Smooth muscle cell (in vitro differentiated cells): ENCODE data around the gene C1QTNF9B. TPM values are rescaled to one million over a fixed set of nuclear protein-coding genes. Genes with fewer than 3 reads are reported as not detected.
A peak's percentile ranks its signal among the peaks of the same experiment; 100 is the strongest.

ENCODE experiments used
- DNase-seq: peaks from one replicate; lab custom pipeline; 2025; ENCODE audit not compliant: unreplicated experiment; lab: John Stamatoyannopoulos, UW
- H2AFZ ChIP-seq: fragments of 200-600 bp; sonication (generic); 2 replicates; pipeline ENCODE4 v1.6.0; 2016; ENCODE audit warnings: antibody characterized with exemption, low read depth, mild to moderate bottlenecking
- H3F3A ChIP-seq: fragments of 200-600 bp; sonication (generic); 2 replicates; pipeline ENCODE4 v1.6.0; 2017; ENCODE audit warnings: antibody characterized with exemption, low read depth
- H3K27ac ChIP-seq: fragments of 200-600 bp; sonication (generic); 2 replicates; pipeline ENCODE4 v1.5.1; 2016; ENCODE audit warnings: low read depth, mild to moderate bottlenecking
- H3K27me3 ChIP-seq: fragments of 200-600 bp; sonication (generic); 2 replicates; pipeline ENCODE4 v1.6.1; 2016; ENCODE audit warnings: low read depth, mild to moderate bottlenecking
- H3K36me3 ChIP-seq: fragments of 200-600 bp; sonication (generic); 2 replicates; pipeline ENCODE4 v1.5.1; 2016; ENCODE audit warnings: low read depth
- H3K4me1 ChIP-seq: fragments of 200-600 bp; sonication (generic); 2 replicates; pipeline ENCODE4 v1.5.1; 2016; ENCODE audit warnings: low read depth
- H3K4me2 ChIP-seq: fragments of 200-600 bp; sonication (generic); 2 replicates; pipeline ENCODE4 v1.6.0; 2016; ENCODE audit warnings: mild to moderate bottlenecking
- H3K4me3 ChIP-seq: fragments of 200-600 bp; sonication (generic); 2 replicates; pipeline ENCODE4 v1.5.1; 2016; ENCODE audit warnings: mild to moderate bottlenecking
- H3K79me2 ChIP-seq: fragments of 200-600 bp; sonication (generic); 2 replicates; pipeline ENCODE4 v1.6.0; 2016; ENCODE audit warnings: low read depth, mild to moderate bottlenecking
- H3K9ac ChIP-seq: fragments of 200-600 bp; sonication (generic); 2 replicates; pipeline ENCODE4 v1.6.0; 2016; ENCODE audit warnings: low read depth
- H3K9me3 ChIP-seq: fragments of 200-600 bp; sonication (generic); replicated peaks from 2 replicates; pipeline ENCODE4 v1.5.1; 2016; ENCODE audit warnings: low read depth
- H4K20me1 ChIP-seq: fragments of 200-600 bp; sonication (generic); 2 replicates; pipeline ENCODE4 v1.6.0; 2016; ENCODE audit warnings: low read depth
- WGBS: methylation state at CpG from one replicate; pipeline ENCODE4 v1.1.7; 2016; ENCODE audit warnings: low lambda C conversion rate; 5-methylcytosine and 5-hydroxymethylcytosine counted together
- polyA plus RNA-seq: library from polyadenylated mRNA; unstranded; fragments of >200 nt; fragmentation: Nextera tagmentation; extraction: Ambion mirVana; gene quantifications from 2 replicates; pipeline ENCODE4 v1.2.1, GENCODE V29; 2016
- total RNA-seq: library from RNA; depleted of rRNA; stranded (reverse); fragments of >200 nt; gene quantifications from 2 replicates; pipeline ENCODE4 v1.2.3, GENCODE V29; 2014
- TF ChIP-seq, protein P1 (sequence below): fragments of 200-600 bp; sonication (generic); IDR thresholded peaks from 2 replicates; pipeline ENCODE4 v1.5.1; 2017; ENCODE audit warnings: borderline replicate concordance, mild to moderate bottlenecking, antibody characterized with exemption; ENCODE audit not compliant: insufficient read depth, poor library complexity, severe bottlenecking

The C1QTNF9B gene
- total and polyA plus RNA-seq, 2 experiments from 2014 or later: 0.21 TPM; not detected in 1

DNA sequence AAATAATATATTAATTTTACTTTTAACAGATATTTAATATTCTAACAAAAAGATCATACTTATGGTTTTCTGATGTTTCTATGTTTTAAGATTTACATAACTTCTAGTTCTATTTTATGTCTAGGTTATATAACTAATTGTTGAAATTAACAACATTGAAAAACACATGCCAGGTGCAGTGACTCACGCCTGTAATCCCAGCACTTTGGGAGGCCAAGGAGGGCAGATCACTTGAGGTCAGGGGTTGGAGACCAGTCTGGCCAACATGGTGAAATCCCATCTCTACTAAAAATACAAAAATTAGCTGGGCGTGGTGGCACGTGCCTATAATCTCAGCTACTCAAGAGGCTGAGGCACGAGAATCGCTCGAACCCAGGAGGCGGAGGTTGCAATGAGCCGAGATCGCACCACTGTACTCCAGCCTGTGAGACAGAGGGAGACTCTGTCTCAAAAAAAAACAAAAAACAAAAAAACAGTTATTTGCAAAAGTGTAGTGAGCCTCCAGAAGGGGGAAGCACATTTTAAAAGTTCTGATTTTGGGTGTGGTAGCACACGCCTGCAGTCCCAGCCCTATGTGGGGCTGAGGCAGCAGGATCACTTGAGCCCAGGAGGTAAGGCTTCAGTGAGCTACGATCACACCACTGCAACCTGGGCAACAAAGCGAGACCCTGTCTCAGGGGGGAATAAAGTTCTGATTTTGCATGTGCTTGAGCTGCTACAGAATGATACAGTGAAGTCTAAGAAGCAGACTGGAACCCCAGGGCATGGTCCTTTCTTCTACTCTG, 26.8 kb downstream of the C1QTNF9B start:
- TF ChIP-seq, protein P1, sequence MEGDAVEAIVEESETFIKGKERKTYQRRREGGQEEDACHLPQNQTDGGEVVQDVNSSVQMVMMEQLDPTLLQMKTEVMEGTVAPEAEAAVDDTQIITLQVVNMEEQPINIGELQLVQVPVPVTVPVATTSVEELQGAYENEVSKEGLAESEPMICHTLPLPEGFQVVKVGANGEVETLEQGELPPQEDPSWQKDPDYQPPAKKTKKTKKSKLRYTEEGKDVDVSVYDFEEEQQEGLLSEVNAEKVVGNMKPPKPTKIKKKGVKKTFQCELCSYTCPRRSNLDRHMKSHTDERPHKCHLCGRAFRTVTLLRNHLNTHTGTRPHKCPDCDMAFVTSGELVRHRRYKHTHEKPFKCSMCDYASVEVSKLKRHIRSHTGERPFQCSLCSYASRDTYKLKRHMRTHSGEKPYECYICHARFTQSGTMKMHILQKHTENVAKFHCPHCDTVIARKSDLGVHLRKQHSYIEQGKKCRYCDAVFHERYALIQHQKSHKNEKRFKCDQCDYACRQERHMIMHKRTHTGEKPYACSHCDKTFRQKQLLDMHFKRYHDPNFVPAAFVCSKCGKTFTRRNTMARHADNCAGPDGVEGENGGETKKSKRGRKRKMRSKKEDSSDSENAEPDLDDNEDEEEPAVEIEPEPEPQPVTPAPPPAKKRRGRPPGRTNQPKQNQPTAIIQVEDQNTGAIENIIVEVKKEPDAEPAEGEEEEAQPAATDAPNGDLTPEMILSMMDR: no peak
- WGBS: 91% methylated on average over 12 of the region's 12 CpGs

DNA sequence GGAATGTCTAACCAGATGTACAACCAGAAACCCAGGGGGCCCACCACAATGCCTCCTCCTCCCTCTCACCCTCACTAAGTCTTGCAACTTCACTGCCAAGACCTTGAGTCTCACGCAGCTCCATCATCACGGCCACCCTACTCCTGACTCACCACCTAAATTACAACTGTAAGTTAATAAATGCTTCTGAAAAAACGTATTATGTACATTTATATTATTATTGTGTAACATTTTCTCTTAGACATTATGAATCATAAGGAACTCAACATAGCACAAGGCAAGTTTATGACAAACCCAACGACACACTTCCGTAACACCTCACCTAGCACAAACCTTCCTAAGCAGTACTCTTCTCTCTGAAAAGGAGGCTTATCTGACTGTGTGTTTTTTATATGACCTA, 28.8 kb downstream of the C1QTNF9B start:
- H3K4me2 ChIP-seq: no peak overlapping the region
- TF ChIP-seq, protein P1: no peak

More for the DNA sequence above, 26.8 kb downstream of the C1QTNF9B start:
- Histone ChIP-seq H3K36me3 (no peaks in the 10 kb centered on the region), H4K20me1 (no peaks in the 10 kb centered on the region), H3K4me2 (no peak overlapping the region), H3K27ac (no peak overlapping the region), H3K79me2 (no peaks in the 10 kb centered on the region), H3K4me1 (peaks cover 5% of the 10 kb centered on the region), H3K9ac (no peak overlapping the region), H3K27me3 (no peaks in the 10 kb centered on the region), H3K4me3 (no peak overlapping the region), H3F3A (peaks cover 5% of the 10 kb centered on the region), H3K9me3 (no peaks in the 10 kb centered on the region), H2AFZ (no peak overlapping the region)
- DNase-seq: no peak

DNA sequence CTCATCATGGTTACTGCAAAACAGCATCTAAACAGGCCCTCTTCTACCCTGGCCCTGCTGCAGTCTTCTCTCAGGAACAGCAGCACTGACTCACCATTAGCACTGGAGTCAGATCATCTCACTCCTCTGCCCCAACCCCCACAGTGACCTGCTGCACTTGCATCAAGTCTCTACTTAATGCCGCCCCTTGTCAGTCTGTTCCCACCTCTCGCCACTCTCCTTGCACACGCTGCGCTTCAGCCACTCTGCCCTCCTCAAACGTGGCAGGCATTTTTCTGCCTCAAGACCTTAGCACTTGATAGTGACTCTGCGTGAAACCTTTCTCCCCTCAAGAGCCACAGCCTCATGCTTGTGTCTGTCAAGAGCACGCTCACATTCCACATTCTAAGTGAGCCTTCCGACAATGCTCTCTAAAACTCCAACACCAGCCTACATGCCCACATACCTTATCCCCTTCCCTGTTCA, 30.2 kb downstream of the C1QTNF9B start:
- no peaks in the 10 kb centered on the region for H3K36me3 ChIP-seq
- 56% methylated on average over 8 of the region's 8 CpGs for WGBS
- peak overlapping the region; percentile 45 for H3K27ac ChIP-seq
- no peak overlapping the region for H3K9ac ChIP-seq
- H2AFZ ChIP-seq: no peak overlapping the region
- DNase-seq: no peak
- TF ChIP-seq, protein P1: no peak
- no peaks in the 10 kb centered on the region for H3K9me3 ChIP-seq
- H3K27me3 ChIP-seq: no peaks in the 10 kb centered on the region
- H3K4me2 ChIP-seq: no peak overlapping the region
- H3F3A ChIP-seq: peaks cover 5% of the 10 kb centered on the region
- peaks cover 5% of the 10 kb centered on the region for H3K4me1 ChIP-seq
- no peaks in the 10 kb centered on the region for H3K79me2 ChIP-seq
- H4K20me1 ChIP-seq: no peaks in the 10 kb centered on the region
- H3K4me3 ChIP-seq: no peak overlapping the region

More for the DNA sequence above, 28.8 kb downstream of the C1QTNF9B start:
- Histone ChIP-seq H3K27me3 (no peaks in the 10 kb centered on the region), H3K4me3 (no peak overlapping the region), H3K27ac (peak overlapping the region; percentile 25), H3K9me3 (no peaks in the 10 kb centered on the region), H3K79me2 (no peaks in the 10 kb centered on the region), H3F3A (peaks cover 5% of the 10 kb centered on the region), H4K20me1 (no peaks in the 10 kb centered on the region), H3K9ac (no peak overlapping the region), H3K36me3 (no peaks in the 10 kb centered on the region), H2AFZ (no peak overlapping the region), H3K4me1 (peaks cover 5% of the 10 kb centered on the region)
- no peak for DNase-seq
- 85% methylated on average over 5 of the region's 5 CpGs for WGBS
